GM12865 (cell line): Measurements from ENCODE around the gene OLFML2B.

Source experiments
- DNase-seq: peaks from one replicate; pipeline ENCODE4 v3.0.0; 2010; ENCODE audit warnings: low read depth
- H3K4me3 ChIP-seq: 2 replicates; pipeline ENCODE4 v1.5.1; 2011; ENCODE audit warnings: mild to moderate bottlenecking, low read depth, low read length, control low read depth
- TF ChIP-seq, protein P1 (sequence below): IDR thresholded peaks from 2 replicates; pipeline ENCODE4 v1.5.1; 2011; ENCODE audit warnings: low read length, control low read depth, low read depth, inconsistent platforms; ENCODE audit not compliant: insufficient read depth; ENCODE audit errors: missing control alignments

OLFML2B gene

DNA sequence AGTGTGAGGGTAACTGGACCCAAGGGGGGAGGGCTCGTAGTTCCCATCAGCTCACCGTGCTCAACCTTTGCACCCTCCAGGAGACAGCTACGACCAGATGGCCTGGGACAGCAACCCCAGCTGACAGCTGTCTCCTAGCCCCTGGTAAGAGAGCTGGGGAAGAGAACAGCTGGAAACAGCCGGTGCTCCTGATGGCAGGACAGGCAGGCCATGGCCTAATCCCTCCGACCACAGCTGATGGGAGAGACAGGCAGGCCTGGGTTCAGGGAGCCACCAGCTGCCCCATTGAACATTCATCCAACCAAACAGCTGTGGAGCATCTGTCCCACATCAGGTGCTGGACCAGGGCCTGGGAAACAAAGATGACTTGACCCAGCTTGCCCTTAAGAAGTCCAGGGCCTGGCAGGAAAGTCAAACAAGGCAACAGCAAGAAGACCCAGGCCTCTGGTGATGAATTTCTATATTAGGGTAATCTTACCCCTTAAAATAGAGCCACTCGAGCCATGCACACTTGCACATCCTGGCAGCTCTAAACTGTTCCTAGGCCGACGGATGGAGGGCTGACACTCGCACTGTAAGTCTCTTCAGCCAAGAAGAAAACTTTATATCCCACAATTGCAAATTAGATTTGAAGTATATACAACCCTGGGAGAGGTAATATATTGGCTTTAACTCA lies 12.2 kb downstream of the OLFML2B start:
- no peak overlapping the region for H3K4me3 ChIP-seq
- DNase-seq: no peak
- TF ChIP-seq, protein P1, sequence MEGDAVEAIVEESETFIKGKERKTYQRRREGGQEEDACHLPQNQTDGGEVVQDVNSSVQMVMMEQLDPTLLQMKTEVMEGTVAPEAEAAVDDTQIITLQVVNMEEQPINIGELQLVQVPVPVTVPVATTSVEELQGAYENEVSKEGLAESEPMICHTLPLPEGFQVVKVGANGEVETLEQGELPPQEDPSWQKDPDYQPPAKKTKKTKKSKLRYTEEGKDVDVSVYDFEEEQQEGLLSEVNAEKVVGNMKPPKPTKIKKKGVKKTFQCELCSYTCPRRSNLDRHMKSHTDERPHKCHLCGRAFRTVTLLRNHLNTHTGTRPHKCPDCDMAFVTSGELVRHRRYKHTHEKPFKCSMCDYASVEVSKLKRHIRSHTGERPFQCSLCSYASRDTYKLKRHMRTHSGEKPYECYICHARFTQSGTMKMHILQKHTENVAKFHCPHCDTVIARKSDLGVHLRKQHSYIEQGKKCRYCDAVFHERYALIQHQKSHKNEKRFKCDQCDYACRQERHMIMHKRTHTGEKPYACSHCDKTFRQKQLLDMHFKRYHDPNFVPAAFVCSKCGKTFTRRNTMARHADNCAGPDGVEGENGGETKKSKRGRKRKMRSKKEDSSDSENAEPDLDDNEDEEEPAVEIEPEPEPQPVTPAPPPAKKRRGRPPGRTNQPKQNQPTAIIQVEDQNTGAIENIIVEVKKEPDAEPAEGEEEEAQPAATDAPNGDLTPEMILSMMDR: no peak

DNA sequence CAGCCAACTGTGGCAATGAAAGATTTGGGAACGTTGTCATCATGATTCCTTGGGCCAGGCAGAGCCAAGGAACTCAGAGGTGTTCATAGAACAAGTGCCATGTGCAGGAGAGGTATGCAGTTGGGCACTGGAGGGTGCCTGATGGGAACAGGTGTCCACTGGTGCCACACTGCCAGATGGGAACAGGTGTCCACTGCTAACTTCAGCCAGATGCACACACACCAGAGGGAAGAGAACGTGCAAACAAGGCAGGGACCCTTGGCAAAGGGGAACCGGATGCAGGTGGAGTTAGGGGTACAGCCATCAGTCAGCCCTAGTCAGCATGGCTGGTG lies 13.5 kb downstream of the OLFML2B start:
- TF ChIP-seq, protein P1: no peak
- no peak overlapping the region for H3K4me3 ChIP-seq
- no peak for DNase-seq

DNA sequence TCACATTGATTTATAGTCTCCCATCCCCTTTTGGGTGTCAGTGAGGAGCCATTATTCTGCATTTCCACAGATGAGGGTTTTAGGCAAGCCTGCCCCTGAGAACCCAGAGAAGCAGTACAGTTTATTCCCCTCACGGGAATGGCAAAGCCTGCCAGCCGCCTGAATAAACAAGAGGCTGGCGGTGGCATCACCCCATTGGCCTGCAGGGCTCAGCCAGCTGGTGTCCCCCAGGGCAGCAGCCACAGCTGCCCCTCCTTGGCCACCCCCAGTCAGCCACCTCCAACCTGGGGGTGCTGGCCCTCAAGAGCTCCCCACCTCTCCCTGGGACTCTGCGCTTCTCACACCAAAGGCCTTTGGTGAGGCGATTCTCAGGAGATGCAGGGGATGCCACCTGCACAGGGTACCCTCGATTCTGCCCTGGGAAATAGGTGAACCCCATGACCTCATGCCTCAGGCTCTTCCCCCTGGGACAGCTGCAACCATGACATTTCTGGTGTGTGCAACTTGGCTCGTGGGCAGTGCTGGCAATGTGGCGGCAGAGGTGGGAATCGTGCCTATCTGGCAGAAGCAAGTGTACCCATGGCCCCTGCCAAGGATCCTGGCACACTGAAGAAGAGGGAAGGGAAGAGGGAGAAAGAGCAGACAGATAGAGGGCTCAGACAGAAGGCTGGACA lies 14.0 kb downstream of the OLFML2B start:
- H3K4me3 ChIP-seq: no peak overlapping the region
- no peak for DNase-seq
- TF ChIP-seq, protein P1: no peak

DNA sequence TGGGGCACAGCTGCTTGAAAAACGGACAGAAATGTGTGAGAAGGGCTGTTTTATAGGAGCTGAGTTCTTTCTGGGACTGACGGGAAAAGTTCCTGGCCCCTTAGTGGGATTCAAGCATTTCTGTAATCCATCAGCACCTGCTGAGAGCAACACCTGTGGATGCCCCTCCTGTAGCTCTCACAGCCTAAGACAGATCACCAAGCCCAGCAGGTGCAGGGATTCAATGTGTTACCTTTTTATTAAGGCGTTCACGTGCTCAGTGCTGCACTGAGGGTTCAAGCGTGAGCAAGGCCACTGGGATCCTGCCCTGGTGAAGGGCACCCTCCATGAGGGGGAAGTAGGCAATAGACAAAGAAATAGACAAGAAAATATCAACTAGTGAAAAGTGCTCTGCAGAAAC lies 14.9 kb downstream of the OLFML2B start:
- TF ChIP-seq, protein P1: no peak
- DNase-seq: no peak
- no peak overlapping the region for H3K4me3 ChIP-seq

DNA sequence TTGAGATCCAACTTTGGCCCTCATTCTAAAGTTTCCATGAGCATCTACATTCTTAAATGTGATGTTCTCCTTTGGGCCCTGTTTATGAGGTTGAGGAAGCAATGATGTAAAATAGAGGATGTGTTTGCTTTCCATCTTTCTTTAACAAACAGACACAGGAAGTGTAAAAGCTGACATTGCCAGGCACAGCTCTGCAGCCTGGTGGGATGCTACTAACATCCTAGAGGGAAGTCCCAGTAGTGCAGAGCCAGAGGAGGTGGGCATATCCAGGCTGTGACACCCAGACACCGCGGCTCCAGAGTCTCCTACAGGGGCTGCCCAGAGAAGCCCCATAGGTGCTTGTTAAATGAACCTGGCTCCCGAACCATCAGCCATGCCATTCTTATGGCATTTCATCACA lies 16.2 kb downstream of the OLFML2B start:
- H3K4me3 ChIP-seq: no peak overlapping the region
- DNase-seq: no peak
- TF ChIP-seq, protein P1: no peak

DNA sequence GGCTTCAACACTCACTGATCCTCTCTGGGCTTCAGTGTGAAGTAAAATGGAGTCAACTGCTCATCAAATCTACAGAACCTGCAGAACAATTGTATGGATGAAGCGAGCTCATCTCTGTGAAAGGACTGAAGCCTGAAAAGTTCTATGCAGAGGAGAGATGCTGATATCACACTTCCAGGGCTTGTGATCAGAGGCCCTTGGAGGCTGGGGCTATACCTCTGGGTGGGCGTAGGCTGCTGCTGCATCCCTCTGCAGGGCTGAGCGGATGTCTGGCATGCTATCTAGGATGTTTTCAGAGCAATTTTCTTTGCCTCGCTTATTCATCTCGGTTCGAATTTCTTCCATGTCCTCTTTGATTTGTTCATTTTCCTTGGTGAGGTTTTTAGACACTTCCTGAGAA lies 17.6 kb downstream of the OLFML2B start:
- no peak for DNase-seq
- H3K4me3 ChIP-seq: no peak overlapping the region
- TF ChIP-seq, protein P1: no peak
